ENCODE results near the gene DBN1. TPM values are rescaled to one million over a fixed set of nuclear protein-coding genes. Genes with fewer than 3 reads are reported as not detected.
A peak's percentile ranks its signal among the peaks of the same experiment; 100 is the strongest.

The DBN1 gene
- total and polyA plus RNA-seq, 9 of the 15 experiments (the other 6 are each of a cell fraction or from before 2014, with no cell fraction given), result 0.25 to 87.2 (median 27.9) TPM

GRCh38 chr5:177483994-177484901, 10.8 kb upstream of the DBN1 start:
- POLR2A ChIA-PET, result interaction anchor here (0.9 to 2.4 kb wide), 3 partner anchors 7 to 33 kb away, joined by 3 to 14 read pairs (median 4); no protein-coding TSS in a partner anchor
- 75% methylated on average over 22 of the region's 22 CpGs for WGBS (ENCODE audit: insufficient coverage, low coverage, missing lambda C conversion rate)
- TF ChIP-seq AFF1 (IDR thresholded peaks at IDR 0.05; ENCODE audit: low read depth in 1 of 2, partially characterized antibody in 2 of 2) (no peak), ZFP36 (IDR thresholded peaks at IDR 0.05; ENCODE audit: low read depth, low read length, partially characterized antibody) (no peak), DMBX1 (CRISPR knock-in tag; IDR thresholded peaks at IDR 0.05; ENCODE audit: borderline replicate concordance) (no peak), ZNF197 (CRISPR knock-in tag; IDR thresholded peaks at IDR 0.05; ENCODE audit: low read depth) (no peak), ZNF224 (CRISPR knock-in tag; IDR thresholded peaks at IDR 0.05) (no peak), E2F8 (IDR thresholded peaks at IDR 0.05; ENCODE audit: low read depth, partially characterized antibody) (peak; percentile 34), MLX (CRISPR knock-in tag; conservative IDR thresholded peaks at IDR 0.05) (no peak), SPI1 (IDR thresholded peaks at IDR 0.05; ENCODE audit: borderline replicate concordance, low read depth, low read length) (no peak), EP400 (IDR thresholded peaks at IDR 0.05) (no peak), ARID2 (IDR thresholded peaks at IDR 0.05) (no peak), TAF9B (IDR thresholded peaks at IDR 0.05; ENCODE audit: partially characterized antibody) (no peak)

More at GRCh38 chr5:177483994-177484901, 10.8 kb upstream of the DBN1 start:
- no peak overlapping the region for H3K4me3 ChIP-seq
- FAIRE-seq (no peak), DNase-seq (ENCODE audit: extremely low read depth in 1 of 4, low spot score in 3 of 4) (no peak), ATAC-seq (peak; percentile 10)
- H3K79me2 ChIP-seq (ENCODE audit: control insufficient read depth, insufficient read depth, low read length), result no peaks in the 10 kb centered on the region
- no TSS peak for BruUV-seq (replicated peaks)
- CTCF ChIA-PET (ENCODE audit: low intra/inter-chr PET ratio), result no interaction called here
- no peak overlapping the region for H2AFZ ChIP-seq (ENCODE audit: low read depth, low read length)
- no peaks in the 10 kb centered on the region for H4K20me1 ChIP-seq (replicated peaks; ENCODE audit: control insufficient read depth, insufficient read depth, low read length)
- no peak overlapping the region for H3K4me2 ChIP-seq (ENCODE audit: insufficient read depth, low read length)
- no peak overlapping the region; the same call in 2 of the 3 replicates for H3K27ac ChIP-seq (ENCODE audit: extremely low read depth, low read depth, low read length)
- H3K27me3 ChIP-seq (ENCODE audit: control insufficient read depth in 2 of 2, insufficient read depth in 2 of 2, low read length in 2 of 2), result no peaks in the 10 kb centered on the region
- in situ Hi-C loops (cut with MboI) (no loop called here), intact Hi-C loops (cut with micrococcal nuclease) (no loop called here)
- H3K4me1 ChIP-seq (replicated peaks in 1 of 2; ENCODE audit: control insufficient read depth in 2 of 2, insufficient read depth in 2 of 2, low read length in 2 of 2), result peaks cover 8 to 34% of the 10 kb centered on the region in 2 experiments
- H3K9me3 ChIP-seq (replicated peaks; ENCODE audit: control insufficient read depth, insufficient read depth, low read depth, low read length), result no peaks in the 10 kb centered on the region
- H3K9ac ChIP-seq (ENCODE audit: insufficient read depth in 1 of 2, low read depth in 2 of 2, low read length in 2 of 2), result peak overlapping the region in 1 of 2 experiments; percentile 76; a peak in 2 of 4 replicates
- H3K9me1 ChIP-seq (ENCODE audit: control insufficient read depth, insufficient read depth, low read length), result no peaks in the 10 kb centered on the region
- peaks cover 62% of the 10 kb centered on the region; the same call in 2 of the 3 replicates for H3K36me3 ChIP-seq (ENCODE audit: control insufficient read depth, insufficient read depth, low read length)

Data from K562 (cell line).